ENCODE results near the gene FABP6. TPM values are rescaled to one million over a fixed set of nuclear protein-coding genes. Genes with fewer than 3 reads are reported as not detected.
"Not testable (repeated sequence)": the region's sequence is repeated elsewhere in the genome, so short reads cannot be mapped to it uniquely, and the experiment has no call there.

The FABP6 gene
- total and polyA plus RNA-seq, 5 donors from 2014 or later, result not detected

DNA sequence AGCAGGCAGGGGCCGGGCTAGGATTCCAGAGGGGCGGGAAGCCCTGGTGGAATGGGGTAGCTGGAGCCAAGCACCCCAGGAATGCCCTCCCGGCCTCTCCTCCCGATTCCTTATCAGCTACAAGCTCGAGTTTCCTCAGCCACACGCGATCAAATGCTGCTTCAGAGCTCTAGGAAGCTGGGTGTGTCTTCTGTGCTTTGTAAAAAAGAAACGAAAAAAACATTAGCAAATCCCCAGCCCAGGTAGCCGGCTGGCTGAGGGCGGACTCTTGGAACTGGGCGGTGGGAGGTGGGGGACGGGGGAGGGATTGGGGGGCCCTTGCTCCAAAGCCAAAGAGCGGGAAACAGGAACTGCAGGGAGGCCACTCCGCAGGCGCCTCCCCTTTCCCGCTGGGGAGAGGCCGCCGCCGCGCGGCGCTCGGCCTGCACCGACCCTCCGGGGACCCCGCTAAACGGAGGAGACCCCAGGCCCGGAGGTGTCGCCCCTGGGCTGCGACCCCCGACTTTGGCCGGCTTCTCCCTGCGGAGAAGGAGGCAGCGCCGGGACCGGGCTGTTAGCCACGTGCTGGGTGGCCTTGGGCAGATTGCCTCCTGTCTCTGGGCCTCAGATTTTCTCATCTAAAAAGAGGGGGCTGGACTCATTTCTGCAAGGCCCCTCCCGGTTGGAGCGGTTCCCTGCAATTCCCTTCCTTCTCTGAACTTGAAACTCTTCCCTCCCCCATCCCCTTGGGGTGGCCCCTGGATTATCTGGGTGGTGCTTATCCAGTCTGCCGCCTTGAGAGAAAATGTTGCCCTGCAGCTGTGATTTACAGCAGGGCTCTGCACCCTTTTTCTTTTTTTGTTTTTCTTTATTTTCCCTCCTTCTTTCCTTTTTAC lies 40.9 kb upstream of the FABP6 start:
- no peaks in the 10 kb centered on the region for H3K27me3 ChIP-seq (ENCODE audit: control insufficient read depth, insufficient read depth, low read length)
- H3K27ac Mint-ChIP-seq, result no peak overlapping the region
- H3K27ac ChIP-seq (ENCODE audit: insufficient read depth, low read length, poor library complexity, severe bottlenecking), result no peak overlapping the region
- no peak overlapping the region for H3K4me3 ChIP-seq (ENCODE audit: low read depth, low read length)
- no peaks in the 10 kb centered on the region for H3K36me3 ChIP-seq (ENCODE audit: control insufficient read depth, insufficient read depth, low read length)
- peaks cover 0 to 4% (median 0%) of the 10 kb centered on the region in 4 donors for H3K4me1 Mint-ChIP-seq
- ATAC-seq (ENCODE audit: low read depth in 2 of 2) (no peak), DNase-seq (peak in 1 of 3 donors; percentile 18)
- peaks cover 0 to 12% (median 2%) of the 10 kb centered on the region in 7 donors for H3K9me3 Mint-ChIP-seq
- no peaks in the 10 kb centered on the region for H3K4me1 ChIP-seq (ENCODE audit: control insufficient read depth, insufficient read depth, low read length, poor library complexity, severe bottlenecking)
- peak overlapping the region in 1 of 4 donors; percentile 68 for H3K4me3 Mint-ChIP-seq
- peaks cover 21% of the 10 kb centered on the region for H3K27me3 Mint-ChIP-seq
- H3K36me3 Mint-ChIP-seq, result no peaks in the 10 kb centered on the region
- no peaks in the 10 kb centered on the region for H3K9me3 ChIP-seq (ENCODE audit: control insufficient read depth in 2 of 2, low read length in 2 of 2)

DNA sequence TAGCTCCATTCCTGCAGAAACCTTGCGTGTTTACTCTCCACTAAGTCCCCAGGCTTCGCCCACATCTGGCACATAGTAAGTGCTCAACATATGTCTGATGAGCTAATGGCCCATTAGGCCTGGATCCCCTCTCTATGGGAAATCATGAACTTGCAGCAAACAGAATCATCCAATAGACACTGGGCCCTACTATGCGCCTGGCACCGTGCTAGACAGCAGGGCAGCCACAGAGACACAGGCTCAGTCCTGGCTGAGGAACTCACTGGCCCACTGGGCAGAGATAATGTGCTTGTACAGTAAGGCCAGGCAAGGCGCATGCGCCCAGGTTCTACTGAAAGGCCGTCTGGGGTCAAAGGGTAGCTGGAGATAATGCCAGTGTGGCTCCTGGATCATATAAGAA lies 36.9 kb upstream of the FABP6 start:
- no peaks in the 10 kb centered on the region for H3K27me3 ChIP-seq (ENCODE audit: control insufficient read depth, insufficient read depth, low read length)
- H3K36me3 Mint-ChIP-seq, result no peaks in the 10 kb centered on the region
- peaks cover 0 to 4% (median 0%) of the 10 kb centered on the region in 4 donors for H3K4me1 Mint-ChIP-seq
- peak overlapping the region in 1 of 3 donors; percentile 87 for H3K27ac Mint-ChIP-seq
- DNase-seq (no peak), ATAC-seq (ENCODE audit: low read depth in 2 of 2) (no peak)
- H3K27ac ChIP-seq (ENCODE audit: insufficient read depth, low read length, poor library complexity, severe bottlenecking), result no peak overlapping the region
- H3K4me3 ChIP-seq (ENCODE audit: low read depth, low read length), result no peak overlapping the region
- H3K4me1 ChIP-seq (ENCODE audit: control insufficient read depth, insufficient read depth, low read length, poor library complexity, severe bottlenecking), result no peaks in the 10 kb centered on the region
- H3K27me3 Mint-ChIP-seq, result peaks cover 13% of the 10 kb centered on the region
- H3K4me3 Mint-ChIP-seq, result no peak overlapping the region
- peaks cover 0 to 2% (median 0%) of the 10 kb centered on the region in 7 donors for H3K9me3 Mint-ChIP-seq
- no peaks in the 10 kb centered on the region for H3K9me3 ChIP-seq (ENCODE audit: control insufficient read depth in 2 of 2, low read length in 2 of 2)
- H3K36me3 ChIP-seq (ENCODE audit: control insufficient read depth, insufficient read depth, low read length), result no peaks in the 10 kb centered on the region

DNA sequence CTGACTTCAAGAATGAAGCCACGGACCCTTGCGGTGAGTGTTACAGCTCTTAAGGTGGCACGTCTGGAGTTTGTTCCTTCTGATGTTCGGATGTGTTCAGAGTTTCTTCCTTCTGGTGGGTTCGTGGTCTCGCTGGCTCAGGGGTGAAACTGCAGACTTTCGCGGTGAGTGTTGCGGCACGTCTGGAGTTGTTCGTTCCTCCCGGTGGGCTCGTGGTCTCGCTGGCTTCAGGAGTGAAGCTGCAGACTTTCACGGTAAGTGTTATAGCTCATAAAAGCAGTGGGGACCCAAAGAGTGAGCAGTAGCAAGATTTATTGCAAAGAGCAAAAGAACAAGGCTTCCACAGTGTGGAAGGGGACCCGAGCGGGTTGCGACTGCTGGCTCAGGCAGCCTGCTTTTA lies 36.2 kb upstream of the FABP6 start:
- not testable (repeated sequence) for H3K4me3 ChIP-seq (ENCODE audit: low read depth, low read length); H3K9me3 ChIP-seq (ENCODE audit: control insufficient read depth in 2 of 2, low read length in 2 of 2); H3K4me1 Mint-ChIP-seq; H3K36me3 ChIP-seq (ENCODE audit: control insufficient read depth, insufficient read depth, low read length); H3K4me1 ChIP-seq (ENCODE audit: control insufficient read depth, insufficient read depth, low read length, poor library complexity, severe bottlenecking); H3K27me3 ChIP-seq (ENCODE audit: control insufficient read depth, insufficient read depth, low read length); H3K27ac ChIP-seq (ENCODE audit: insufficient read depth, low read length, poor library complexity, severe bottlenecking); DNase-seq; H3K9me3 Mint-ChIP-seq; H3K36me3 Mint-ChIP-seq; ATAC-seq (ENCODE audit: low read depth in 2 of 2); H3K27ac Mint-ChIP-seq
- Mint-ChIP-seq H3K4me3 (peak overlapping the region in 1 of 4 donors; percentile 72), H3K27me3 (peaks cover 13% of the 10 kb centered on the region)

DNA sequence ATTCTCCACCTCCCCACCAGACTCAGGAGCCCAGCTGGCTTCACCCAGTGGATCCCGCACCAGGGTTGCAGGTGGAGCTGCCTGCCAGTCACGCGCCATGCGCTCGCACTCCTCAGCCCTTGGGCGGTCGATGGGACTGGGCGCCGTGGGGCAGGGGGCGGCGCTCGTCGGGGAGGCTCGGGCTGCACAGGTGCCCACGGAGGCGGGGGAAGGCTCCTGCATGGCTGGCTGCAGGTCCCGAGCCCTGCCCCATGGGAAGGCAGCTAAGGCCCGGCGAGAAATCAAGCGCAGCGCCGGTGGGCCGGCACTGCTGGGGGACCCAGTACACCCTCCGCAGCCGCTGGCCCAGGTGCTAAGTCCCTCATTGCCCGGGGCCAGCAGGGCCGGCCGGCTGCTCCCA lies 35.5 kb upstream of the FABP6 start:
- H3K4me3 ChIP-seq (ENCODE audit: low read depth, low read length); H3K4me1 Mint-ChIP-seq; H3K27ac ChIP-seq (ENCODE audit: insufficient read depth, low read length, poor library complexity, severe bottlenecking); H3K27ac Mint-ChIP-seq; H3K27me3 ChIP-seq (ENCODE audit: control insufficient read depth, insufficient read depth, low read length); H3K36me3 Mint-ChIP-seq; H3K9me3 ChIP-seq (ENCODE audit: control insufficient read depth in 2 of 2, low read length in 2 of 2); H3K4me3 Mint-ChIP-seq; ATAC-seq (ENCODE audit: low read depth in 2 of 2); DNase-seq; H3K36me3 ChIP-seq (ENCODE audit: control insufficient read depth, insufficient read depth, low read length); H3K4me1 ChIP-seq (ENCODE audit: control insufficient read depth, insufficient read depth, low read length, poor library complexity, severe bottlenecking); H3K9me3 Mint-ChIP-seq: not testable (repeated sequence)
- H3K27me3 Mint-ChIP-seq, result peaks cover 10% of the 10 kb centered on the region

GRCh38 chr5:160197341-160198144 lies 31.8 kb upstream of the FABP6 start:
- H3K4me1 Mint-ChIP-seq, result peaks cover 0 to 7% (median 2%) of the 10 kb centered on the region in 4 donors
- H3K27ac Mint-ChIP-seq, result no peak overlapping the region
- H3K36me3 ChIP-seq (ENCODE audit: control insufficient read depth, insufficient read depth, low read length), result no peaks in the 10 kb centered on the region
- H3K9me3 ChIP-seq (ENCODE audit: control insufficient read depth in 2 of 2, low read length in 2 of 2), result no peaks in the 10 kb centered on the region
- no peaks in the 10 kb centered on the region for H3K27me3 ChIP-seq (ENCODE audit: control insufficient read depth, insufficient read depth, low read length)
- DNase-seq (no peak), ATAC-seq (ENCODE audit: low read depth in 2 of 2) (no peak)
- peak overlapping the region in 1 of 4 donors; percentile 2 for H3K4me3 Mint-ChIP-seq
- no peaks in the 10 kb centered on the region for H3K36me3 Mint-ChIP-seq
- H3K4me1 ChIP-seq (ENCODE audit: control insufficient read depth, insufficient read depth, low read length, poor library complexity, severe bottlenecking), result peaks cover 10% of the 10 kb centered on the region
- H3K9me3 Mint-ChIP-seq, result no peaks in the 10 kb centered on the region
- peaks cover 8% of the 10 kb centered on the region for H3K27me3 Mint-ChIP-seq
- H3K4me3 ChIP-seq (ENCODE audit: low read depth, low read length), result no peak overlapping the region
- H3K27ac ChIP-seq (ENCODE audit: insufficient read depth, low read length, poor library complexity, severe bottlenecking), result no peak overlapping the region

DNA sequence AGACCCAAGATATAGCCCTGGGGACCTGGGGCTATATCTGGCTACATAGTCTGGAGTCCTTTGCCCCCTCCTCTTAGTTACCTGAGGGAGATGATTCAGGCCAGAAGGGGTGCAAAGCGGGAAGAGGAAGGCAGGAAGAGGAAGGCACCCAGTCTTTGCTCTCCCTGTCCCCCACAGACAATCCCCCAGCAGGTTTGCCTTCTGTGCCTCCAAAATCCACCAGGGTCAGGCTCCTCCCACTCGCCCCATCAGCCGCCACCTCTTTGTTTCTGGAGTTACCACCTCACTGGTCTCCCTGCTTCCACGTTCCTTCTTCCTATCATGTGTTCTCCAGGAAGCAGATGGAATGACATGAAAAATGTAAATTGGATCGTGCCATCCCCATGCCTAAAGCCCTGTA lies 31.2 kb upstream of the FABP6 start:
- Mint-ChIP-seq H3K36me3 (no peaks in the 10 kb centered on the region), H3K4me1 (peaks cover 0 to 7% (median 2%) of the 10 kb centered on the region in 4 donors), H3K27ac (no peak overlapping the region), H3K27me3 (peaks cover 8% of the 10 kb centered on the region), H3K4me3 (peak overlapping the region in 2 of 4 donors; percentile 13 to 31), H3K9me3 (no peaks in the 10 kb centered on the region)
- no peaks in the 10 kb centered on the region for H3K27me3 ChIP-seq (ENCODE audit: control insufficient read depth, insufficient read depth, low read length)
- no peaks in the 10 kb centered on the region for H3K36me3 ChIP-seq (ENCODE audit: control insufficient read depth, insufficient read depth, low read length)
- no peak overlapping the region for H3K27ac ChIP-seq (ENCODE audit: insufficient read depth, low read length, poor library complexity, severe bottlenecking)
- H3K9me3 ChIP-seq (ENCODE audit: control insufficient read depth in 2 of 2, low read length in 2 of 2), result no peaks in the 10 kb centered on the region
- H3K4me1 ChIP-seq (ENCODE audit: control insufficient read depth, insufficient read depth, low read length, poor library complexity, severe bottlenecking), result peaks cover 10% of the 10 kb centered on the region
- ATAC-seq (ENCODE audit: low read depth in 2 of 2) (no peak), DNase-seq (no peak)
- H3K4me3 ChIP-seq (ENCODE audit: low read depth, low read length), result no peak overlapping the region

DNA sequence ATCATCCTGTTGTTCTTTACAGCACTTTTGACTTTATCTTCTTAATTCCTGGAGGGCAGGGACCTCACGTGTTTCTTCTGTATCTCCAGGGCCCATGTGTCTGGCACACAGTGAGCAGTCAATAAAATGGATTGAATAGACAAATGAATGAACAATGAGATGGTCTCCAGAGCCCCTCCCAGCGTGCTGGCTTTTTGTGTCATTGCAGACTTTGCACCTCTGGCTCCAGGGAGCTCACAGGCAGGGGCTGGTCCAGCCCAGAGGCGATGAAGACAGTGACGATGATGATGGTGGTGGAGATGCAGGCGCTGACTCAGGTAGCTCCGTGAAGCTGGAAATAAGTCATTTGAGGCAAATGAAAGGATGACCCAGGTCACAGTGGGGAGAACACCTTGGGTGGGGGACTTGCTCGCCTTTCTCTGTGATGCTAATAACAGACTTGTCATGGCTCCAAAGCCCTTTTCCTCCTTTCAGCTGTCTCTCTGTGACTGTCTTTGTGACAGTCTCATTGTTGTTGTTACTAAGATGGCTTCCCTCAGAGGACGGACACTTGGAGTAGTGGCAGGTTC lies 30.4 kb upstream of the FABP6 start:
- H3K27me3 Mint-ChIP-seq, result peaks cover 8% of the 10 kb centered on the region
- peak overlapping the region in 1 of 4 donors; percentile 2 for H3K4me3 Mint-ChIP-seq
- H3K4me1 Mint-ChIP-seq, result peaks cover 0 to 7% (median 2%) of the 10 kb centered on the region in 4 donors
- no peak for DNase-seq
- Histone ChIP-seq H3K4me3 (ENCODE audit: low read depth, low read length) (no peak overlapping the region), H3K27ac (ENCODE audit: insufficient read depth, low read length, poor library complexity, severe bottlenecking) (no peak overlapping the region), H3K36me3 (ENCODE audit: control insufficient read depth, insufficient read depth, low read length) (no peaks in the 10 kb centered on the region), H3K27me3 (ENCODE audit: control insufficient read depth, insufficient read depth, low read length) (no peaks in the 10 kb centered on the region), H3K9me3 (ENCODE audit: control insufficient read depth in 2 of 2, low read length in 2 of 2) (no peaks in the 10 kb centered on the region), H3K4me1 (ENCODE audit: control insufficient read depth, insufficient read depth, low read length, poor library complexity, severe bottlenecking) (peaks cover 10% of the 10 kb centered on the region)
- H3K36me3 Mint-ChIP-seq, result no peaks in the 10 kb centered on the region
- peak overlapping the region in 1 of 3 donors; percentile 0 for H3K27ac Mint-ChIP-seq
- H3K9me3 Mint-ChIP-seq, result no peaks in the 10 kb centered on the region
- ATAC-seq (ENCODE audit: low read depth in 2 of 2), result no peak

Data from CD4-positive, CD25-positive, alpha-beta regulatory T cell (primary cell).